Measurements from ENCODE around the gene C4B.
"Not testable (repeated sequence)": the region's sequence is repeated elsewhere in the genome, so short reads cannot be mapped to it uniquely, and the experiment has no call there.

- TF ChIP-seq CTCF (conservative IDR thresholded peaks at IDR 0.05 in 1 of 2, IDR thresholded peaks at IDR 0.05 in 1 of 2; ENCODE audit: low read depth in 1 of 2, low read length in 2 of 2); EZH2 (IDR thresholded peaks at IDR 0.05; ENCODE audit: low read length, missing control alignments): not testable (repeated sequence)
These were observed 6.6 kb upstream of the C4B start for GRCh38 chr6:32008037-32008436.

Measured in fibroblast of lung (primary cell).